NCI-H128 (cell line): ENCODE measurements around the gene ST6GALNAC2.
"Not testable (repeated sequence)": the region's sequence is repeated elsewhere in the genome, so short reads cannot be mapped to it uniquely, and the experiment has no call there.

Experiments
- DNase-seq: peaks from one replicate; lab custom pipeline; 2025; ENCODE audit not compliant: unreplicated experiment; lab: John Stamatoyannopoulos, UW

Gene ST6GALNAC2

GRCh38 chr17:76585649-76586593, at the start of gene ST6GALNAC2:
Gene ST6GALNAC2, minus strand, starts transcription at chr17:76585860. Its CDS starts 52 bp downstream, at chr17:76585808.
- no peak for DNase-seq

DNA sequence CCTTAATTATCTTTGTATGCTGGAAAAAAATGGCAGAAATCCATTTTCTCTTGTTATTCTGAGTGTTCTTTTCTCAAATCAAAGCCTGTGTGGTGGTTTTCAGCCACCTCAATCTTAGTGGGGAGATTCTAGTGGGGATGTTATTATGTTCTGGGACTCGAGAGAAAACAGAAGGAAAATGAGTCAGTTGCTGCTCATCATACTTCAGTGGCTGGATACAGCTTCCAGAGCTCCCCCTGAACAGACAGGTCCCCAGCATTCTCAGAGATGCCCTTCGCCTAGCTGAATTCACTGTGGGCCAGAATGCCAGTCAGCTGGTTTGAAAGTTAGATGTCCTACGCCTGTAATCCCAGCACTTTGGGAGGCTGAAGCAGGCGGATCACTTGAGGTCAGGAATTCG, 49.4 kb upstream of the ST6GALNAC2 start:
- DNase-seq: no peak

DNA sequence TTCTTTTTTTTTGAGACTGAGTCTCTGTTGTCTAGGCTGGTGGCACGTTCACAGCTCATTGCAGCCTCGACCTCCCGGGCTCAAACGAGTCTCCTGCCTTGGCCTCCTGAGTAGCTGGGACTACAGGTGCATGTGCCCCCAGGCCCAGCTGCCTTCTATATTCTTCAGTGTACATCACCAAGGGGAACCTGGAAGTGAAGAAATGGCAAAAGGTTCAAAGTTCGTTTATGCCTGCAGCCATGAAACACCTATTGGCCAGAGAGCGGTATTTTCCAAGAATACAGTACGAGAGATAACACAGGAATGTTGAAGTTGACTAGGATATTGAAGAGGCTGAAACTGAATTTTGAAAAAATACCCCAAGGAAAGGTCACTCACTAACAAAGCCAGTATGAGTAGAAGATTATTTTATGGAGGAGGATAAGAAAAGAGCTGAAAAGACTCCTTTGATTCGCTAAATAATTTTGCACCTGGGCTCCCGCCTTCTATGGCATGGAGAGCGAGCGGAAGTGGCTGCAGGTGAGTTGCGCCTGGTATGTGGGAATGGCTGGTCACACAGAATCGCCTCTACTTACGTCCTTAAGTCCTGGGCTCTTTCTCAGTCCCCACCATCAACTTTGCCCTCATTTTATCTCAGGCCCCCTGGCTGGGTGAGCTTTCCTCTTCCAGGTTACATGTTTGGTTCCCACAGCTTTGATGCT, 48.1 kb upstream of the ST6GALNAC2 start:
- no peak for DNase-seq

DNA sequence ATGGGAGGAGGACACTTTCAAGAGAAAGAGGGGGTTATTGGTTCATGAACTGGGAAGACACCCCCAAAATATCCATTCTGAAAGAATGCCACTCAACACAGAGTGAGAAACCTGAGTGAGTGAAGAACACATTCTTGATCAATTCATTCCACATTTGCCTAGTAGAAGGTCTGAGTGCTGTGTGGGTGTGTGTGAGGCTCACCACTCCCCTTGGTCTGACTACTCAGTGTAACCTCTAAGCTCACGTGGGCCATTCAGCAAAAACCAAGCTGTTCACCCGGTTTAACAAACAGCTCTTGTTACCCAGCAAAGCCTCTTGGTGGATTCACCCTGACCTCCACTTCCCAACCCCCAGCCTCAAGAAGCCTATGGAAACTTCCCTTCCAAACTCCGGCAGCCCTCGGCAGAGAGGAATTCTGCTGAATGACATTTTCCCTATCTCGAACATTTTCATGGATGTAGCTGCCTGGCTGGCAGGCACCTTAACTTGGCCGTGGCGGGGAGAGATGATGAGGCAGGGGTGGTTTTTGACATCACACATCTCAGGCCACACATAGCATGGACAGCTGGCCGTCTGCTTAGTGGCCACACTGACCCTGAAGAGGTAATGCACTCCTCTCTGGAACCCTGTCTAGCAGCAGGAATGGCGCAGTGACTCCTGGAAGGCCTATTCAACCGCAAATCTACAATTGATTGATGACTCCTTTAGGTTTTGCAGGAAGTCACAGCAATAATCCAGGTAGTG, 46.3 kb upstream of the ST6GALNAC2 start:
- no peak for DNase-seq

- DNase-seq: no peak
Observed at GRCh38 chr17:76630151-76630550, 44.5 kb upstream of the ST6GALNAC2 start.

- DNase-seq: no peak
Observed at GRCh38 chr17:76627510-76627909, 41.9 kb upstream of the ST6GALNAC2 start.

- no peak for DNase-seq
Observed at GRCh38 chr17:76626442-76626841, 40.8 kb upstream of the ST6GALNAC2 start.

DNA sequence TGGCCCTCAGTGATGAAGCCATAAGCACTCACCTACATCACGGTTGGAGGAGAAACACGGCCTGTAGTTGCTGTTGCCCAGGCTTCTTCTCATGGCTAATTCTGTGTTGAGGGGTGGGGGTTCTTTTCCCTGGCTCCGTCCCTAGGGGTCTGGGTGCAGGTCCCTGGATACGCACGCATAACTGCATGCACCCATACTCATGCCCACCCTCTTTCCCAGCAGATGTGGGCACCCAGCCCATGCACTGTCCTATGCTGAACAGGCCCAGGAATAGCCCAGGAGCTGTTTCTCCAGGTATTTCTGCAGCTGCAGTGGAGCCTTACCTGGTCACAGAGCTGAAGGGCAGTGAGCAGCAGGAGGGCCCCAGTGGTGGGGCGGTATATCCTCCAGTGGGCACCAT, 39.8 kb upstream of the ST6GALNAC2 start:
- DNase-seq: no peak

DNA sequence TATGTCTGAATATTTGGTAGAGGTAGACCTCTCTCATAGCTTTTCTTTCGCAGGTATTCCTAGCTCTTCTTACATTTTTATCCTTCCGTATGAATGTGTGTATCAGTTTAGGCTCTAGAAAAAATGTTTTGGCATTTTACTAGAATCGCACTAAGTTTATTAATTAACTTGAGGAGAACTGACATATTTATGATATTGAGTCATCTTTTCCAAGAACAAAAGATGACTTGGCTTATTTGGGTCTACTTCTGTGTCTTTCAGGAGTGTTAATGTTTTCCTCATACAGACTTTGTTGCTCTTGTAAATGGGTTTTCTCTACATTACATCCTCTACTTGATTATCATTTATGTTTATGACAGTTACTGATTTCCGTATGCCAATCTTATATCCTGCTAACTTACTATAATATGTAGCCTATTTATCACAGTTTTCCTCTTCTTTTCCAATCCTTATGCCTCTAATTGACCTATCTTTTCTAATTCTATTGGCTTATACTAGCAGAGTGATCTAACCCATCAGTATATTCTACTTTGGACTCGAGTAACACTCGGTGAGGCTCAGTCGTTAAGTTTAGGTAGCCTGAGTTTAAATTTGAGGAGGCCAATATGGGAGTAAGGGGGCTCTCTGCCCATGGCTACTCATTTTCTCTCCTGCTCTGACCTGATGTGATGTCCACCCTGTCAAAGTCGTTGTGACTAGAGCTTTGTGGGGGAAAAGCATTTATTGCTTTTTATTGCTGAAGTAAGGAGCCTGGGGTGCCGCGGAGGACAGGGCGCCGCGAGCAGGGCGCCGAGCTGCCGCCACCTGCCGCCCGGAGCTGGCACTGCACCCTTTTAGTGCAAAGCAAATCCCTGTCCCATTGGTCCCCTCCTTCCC, 37.8 kb upstream of the ST6GALNAC2 start:
- DNase-seq: no peak

- DNase-seq: no peak
Observed at GRCh38 chr17:76617838-76618237, 32.2 kb upstream of the ST6GALNAC2 start.

DNA sequence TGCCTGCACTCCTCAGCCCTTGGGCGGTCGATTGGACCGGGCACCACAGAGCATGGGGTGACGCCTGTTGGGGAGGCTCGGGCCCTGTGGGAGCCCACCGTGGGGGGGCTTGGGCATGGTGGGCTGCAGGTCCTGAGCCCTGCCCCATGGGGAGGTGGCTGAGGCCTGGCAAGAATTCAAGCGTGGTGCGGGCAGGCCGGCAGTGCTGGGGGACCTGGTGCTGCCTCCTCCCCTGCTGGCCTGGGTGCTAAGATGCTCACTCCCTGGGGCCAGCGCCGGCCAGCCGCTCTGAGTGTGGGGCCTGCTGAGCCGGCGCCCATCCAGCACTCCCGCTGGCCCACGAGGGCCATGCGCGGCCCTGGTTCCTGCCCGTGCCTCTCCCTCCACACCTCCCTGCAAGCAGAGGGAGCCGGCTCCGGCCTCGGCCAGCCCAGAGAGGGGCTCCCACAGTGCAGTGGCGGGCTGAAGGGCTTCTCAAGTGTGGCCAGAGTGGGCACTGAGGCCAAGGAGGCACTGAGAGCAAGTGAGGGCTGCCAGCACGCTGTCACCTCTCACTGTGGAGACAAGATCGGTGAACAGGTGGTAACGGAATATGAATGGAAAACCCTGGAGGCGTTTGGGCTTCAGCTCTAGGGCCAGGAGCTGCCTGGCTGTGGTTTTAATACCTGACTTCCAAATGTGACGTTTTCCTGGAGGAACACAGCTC, 29.4 kb upstream of the ST6GALNAC2 start:
- DNase-seq: no peak

DNA sequence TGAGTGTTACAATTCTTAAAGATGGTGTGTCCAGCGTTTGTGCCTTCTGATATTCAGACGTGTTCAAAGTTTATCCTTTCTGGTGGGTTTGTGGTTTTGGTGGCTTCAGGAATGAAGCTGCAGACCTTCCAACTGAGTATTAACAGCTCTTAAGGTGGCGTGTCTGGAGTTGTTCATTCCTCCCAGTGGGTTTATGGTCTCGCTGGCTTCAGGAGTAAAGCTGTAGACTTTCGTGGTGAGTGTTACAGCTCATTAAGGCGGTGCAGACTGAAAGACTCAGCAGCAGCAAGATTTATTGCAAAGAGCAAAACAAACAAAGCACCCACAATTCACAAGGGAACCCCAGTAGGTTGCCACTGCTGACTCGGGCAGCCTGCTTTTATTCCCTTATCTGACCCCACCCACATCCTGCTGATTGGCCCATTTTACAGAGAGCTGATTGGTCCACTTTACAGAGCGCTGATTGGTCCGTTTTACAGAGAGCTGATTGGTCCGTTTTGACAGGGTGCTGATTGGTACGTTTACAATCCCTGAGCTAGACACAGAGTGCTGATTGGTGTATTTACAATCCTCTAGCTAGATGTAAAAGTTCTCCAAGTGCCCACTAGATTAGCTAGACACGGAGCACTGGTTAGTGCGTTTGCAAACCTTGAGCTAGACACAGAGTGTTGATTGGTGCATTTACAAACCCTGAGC, 28.6 kb upstream of the ST6GALNAC2 start:
- DNase-seq: not testable (repeated sequence)

GRCh38 chr17:76612977-76613851, 27.6 kb upstream of the ST6GALNAC2 start:
- no peak for DNase-seq

GRCh38 chr17:76612465-76612864, 26.8 kb upstream of the ST6GALNAC2 start:
- DNase-seq: no peak

DNA sequence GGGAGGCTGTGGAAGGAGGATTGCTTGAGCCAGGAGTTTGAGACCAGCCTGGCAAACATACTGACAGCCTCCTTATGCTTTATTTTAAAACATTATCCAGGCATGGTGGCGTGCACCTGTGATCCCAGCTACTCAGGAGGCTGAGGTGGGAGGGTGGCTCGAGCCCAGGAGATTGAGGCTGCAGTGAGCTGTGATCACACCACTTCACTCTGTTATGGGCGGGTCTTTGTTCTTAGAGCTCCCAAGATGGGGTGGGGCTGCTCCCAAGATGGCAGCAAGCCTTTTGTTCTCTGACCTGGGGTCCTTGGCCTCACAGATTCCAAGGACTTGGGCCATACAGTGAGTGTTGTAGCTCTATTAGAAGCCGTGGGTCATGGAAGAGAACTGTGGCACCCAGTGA, 26.1 kb upstream of the ST6GALNAC2 start:
- no peak for DNase-seq

- DNase-seq: not testable (repeated sequence)
Observed at GRCh38 chr17:76611080-76611749, 25.6 kb upstream of the ST6GALNAC2 start.

DNA sequence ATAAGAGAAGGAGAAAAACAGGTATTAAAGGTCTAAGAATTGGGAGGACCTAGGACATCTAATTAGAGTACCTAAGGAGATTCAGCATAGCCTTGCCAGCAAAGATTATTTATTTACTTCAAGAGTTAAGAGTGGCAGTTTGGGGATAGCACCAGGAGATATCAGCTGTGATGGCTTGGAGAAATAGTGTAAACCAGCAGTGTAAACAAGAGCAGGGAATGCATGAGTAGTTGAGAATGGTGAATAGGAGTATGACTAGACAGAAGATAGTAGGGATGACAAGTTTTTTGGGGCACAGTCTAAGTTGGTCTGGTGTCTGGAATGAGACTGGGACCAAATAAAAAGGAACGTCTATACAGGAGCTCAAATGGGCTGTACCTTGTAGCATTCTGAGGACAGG, 21.0 kb upstream of the ST6GALNAC2 start:
- not testable (repeated sequence) for DNase-seq

GRCh38 chr17:76601065-76601464, 15.4 kb upstream of the ST6GALNAC2 start:
- no peak for DNase-seq
